GM12865 (cell line): ENCODE data around the gene HEPHL1.

Source experiments
- DNase-seq: peaks from one replicate; pipeline ENCODE4 v3.0.0; 2010; ENCODE audit warnings: low read depth
- H3K4me3 ChIP-seq: 2 replicates; pipeline ENCODE4 v1.5.1; 2011; ENCODE audit warnings: mild to moderate bottlenecking, low read depth, low read length, control low read depth
- TF ChIP-seq, protein P1 (sequence below): IDR thresholded peaks from 2 replicates; pipeline ENCODE4 v1.5.1; 2011; ENCODE audit warnings: low read length, control low read depth, low read depth, inconsistent platforms; ENCODE audit not compliant: insufficient read depth; ENCODE audit errors: missing control alignments

HEPHL1 gene

DNA sequence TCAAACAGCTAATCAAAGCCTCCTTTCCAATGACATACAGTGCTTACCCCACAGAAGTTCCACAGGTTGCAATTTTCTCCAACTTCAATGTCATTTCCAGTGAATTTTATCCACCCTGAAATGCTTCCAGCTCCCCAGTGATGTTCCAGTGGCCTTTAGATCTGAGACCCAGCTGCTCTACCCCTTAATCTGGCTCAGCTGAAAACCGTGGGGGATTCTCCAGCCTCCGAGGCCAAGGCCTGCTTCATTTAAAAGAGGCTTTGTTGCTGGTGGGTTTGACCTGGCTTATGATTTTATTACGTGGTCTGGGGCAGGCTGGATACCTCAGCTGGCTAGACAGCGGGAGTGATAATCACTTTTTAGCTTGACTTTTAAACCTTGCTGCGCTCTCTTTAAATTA is 10.9 kb downstream of the HEPHL1 start:
- no peak for DNase-seq
- H3K4me3 ChIP-seq, result no peak overlapping the region
- TF ChIP-seq, protein P1, sequence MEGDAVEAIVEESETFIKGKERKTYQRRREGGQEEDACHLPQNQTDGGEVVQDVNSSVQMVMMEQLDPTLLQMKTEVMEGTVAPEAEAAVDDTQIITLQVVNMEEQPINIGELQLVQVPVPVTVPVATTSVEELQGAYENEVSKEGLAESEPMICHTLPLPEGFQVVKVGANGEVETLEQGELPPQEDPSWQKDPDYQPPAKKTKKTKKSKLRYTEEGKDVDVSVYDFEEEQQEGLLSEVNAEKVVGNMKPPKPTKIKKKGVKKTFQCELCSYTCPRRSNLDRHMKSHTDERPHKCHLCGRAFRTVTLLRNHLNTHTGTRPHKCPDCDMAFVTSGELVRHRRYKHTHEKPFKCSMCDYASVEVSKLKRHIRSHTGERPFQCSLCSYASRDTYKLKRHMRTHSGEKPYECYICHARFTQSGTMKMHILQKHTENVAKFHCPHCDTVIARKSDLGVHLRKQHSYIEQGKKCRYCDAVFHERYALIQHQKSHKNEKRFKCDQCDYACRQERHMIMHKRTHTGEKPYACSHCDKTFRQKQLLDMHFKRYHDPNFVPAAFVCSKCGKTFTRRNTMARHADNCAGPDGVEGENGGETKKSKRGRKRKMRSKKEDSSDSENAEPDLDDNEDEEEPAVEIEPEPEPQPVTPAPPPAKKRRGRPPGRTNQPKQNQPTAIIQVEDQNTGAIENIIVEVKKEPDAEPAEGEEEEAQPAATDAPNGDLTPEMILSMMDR, result no peak

DNA sequence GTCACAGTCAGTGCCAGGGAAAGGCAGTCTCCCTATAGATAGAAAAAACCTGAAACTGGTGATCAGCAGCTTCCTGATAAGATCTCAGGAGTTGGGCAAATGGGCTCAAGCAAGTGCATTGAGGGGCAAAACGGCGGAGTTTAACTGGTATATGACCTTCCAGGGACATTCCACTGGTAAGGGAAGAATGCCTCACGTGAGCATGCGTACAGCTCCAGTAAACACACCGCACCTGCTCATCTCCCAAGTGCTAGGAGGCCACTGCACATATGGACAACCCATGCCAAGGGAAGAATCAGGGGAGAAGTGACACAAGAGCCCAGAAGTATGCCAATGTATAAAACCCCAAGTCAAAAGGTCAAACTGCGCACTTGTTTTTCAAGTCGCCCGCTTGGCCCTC is 11.6 kb downstream of the HEPHL1 start:
- no peak for DNase-seq
- TF ChIP-seq, protein P1, result no peak
- H3K4me3 ChIP-seq, result no peak overlapping the region

DNA sequence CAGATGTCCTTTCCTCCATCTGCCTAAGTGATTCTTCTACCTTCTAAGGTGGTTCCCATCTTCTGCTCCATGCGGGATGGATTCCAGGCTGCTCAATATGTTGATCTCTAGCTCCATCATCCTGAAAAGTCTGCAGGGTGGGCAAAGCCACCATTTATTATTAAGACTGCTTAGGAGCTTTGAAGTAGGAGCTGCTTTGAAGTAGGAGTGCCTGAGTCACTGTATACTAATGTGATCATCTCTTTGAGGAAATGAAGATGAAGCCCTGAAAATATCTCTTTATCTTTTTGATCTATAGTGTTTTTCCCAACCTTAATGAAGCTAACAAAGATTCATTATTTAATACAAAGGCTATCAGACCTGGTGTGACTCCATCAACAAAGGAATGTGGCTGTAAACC is 13.1 kb downstream of the HEPHL1 start:
- TF ChIP-seq, protein P1, result no peak
- no peak overlapping the region for H3K4me3 ChIP-seq
- no peak for DNase-seq

DNA sequence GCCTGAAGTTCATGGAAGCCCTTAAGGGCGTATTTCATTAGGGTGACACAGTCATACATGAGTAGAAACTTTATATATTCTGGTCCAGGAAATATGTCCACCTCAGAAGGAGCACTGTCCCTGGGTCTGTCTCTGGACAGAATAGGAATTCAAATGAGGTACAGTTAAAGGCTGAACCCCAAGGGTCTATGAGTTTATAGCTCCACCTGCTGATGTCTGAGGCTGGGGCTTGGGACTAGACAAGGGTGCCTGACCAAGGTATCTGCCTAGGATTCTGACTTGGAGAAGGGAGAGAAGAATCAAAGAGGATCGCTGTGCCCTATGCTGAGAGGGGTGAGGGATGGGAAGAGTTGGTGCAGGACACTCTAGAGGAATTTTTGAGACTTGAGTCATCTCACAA is 14.9 kb downstream of the HEPHL1 start:
- TF ChIP-seq, protein P1, result no peak
- DNase-seq, result no peak

DNA sequence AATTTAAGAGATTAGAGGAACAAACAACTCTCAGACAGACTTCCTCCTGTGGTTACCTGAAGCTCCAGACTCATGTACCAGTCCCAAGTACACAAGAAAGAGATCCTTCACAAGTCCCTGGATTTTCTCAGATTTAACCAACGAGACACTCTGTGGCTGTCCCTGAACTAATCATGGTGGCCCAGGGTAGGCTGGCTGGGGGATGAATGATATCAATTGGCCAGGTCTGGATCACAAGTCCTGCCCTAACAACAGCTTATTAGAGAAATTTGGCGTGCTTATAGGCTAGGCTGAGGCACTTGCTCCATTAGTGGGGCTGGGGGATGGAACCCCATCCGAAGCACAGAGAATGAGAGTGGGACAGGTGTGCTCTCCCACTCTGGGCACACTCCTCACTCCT is 22.1 kb downstream of the HEPHL1 start:
- no peak overlapping the region for H3K4me3 ChIP-seq
- TF ChIP-seq, protein P1, result no peak
- no peak for DNase-seq

More for the DNA sequence above, 14.9 kb downstream of the HEPHL1 start:
- H3K4me3 ChIP-seq, result no peak overlapping the region

DNA sequence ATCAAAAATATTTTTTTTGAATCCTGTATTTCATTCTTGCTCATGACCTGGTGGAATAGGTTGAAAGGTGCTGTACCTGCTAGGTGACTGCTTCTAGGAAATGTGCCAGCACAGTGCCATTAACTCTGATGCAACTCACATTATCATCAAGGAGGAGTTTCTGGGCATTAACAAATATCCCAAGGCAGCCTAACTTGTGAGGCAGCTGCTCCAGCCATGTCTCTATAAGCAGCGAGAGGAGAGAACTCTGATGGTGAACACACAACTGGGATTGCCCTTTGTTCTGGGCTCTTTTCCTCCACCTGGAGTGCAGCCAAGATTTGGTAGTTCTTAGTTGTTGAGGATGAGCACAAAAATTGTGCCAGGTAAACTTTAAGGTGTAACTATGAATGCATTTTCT is 25.6 kb downstream of the HEPHL1 start:
- no peak overlapping the region for H3K4me3 ChIP-seq
- TF ChIP-seq, protein P1, result no peak
- DNase-seq, result no peak

DNA sequence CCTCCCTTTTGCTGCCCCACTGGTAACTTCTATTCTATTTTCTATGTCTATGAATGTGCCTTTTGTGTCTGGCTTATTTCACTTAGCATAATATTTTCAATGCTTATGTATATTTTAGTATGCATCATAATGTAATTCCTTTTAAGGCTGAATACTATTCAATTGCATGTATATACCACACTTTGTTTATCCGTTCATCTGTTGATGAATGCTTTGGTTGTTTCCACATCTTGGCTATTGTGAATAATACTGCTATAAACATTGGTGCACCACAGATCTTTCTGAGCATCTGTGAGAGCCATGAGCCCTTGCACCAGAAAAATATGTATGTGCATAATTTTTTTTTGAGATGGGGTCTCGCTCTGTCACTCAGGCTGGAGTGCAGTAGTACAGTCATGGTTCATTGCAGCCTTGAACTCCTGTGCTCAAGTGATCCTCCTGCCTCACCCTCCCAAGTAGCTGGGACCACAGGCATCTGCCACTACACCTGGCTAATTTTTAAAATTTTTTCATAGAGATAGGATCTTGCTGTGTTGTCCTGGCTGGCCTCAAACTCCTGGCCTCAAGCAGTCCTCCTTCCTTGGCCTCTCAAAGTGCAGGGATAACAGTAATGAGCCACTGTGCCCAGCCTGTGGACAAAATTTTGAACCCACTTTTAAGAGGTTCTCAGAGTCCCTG is 27.0 kb downstream of the HEPHL1 start:
- no peak overlapping the region for H3K4me3 ChIP-seq
- TF ChIP-seq, protein P1, result no peak
- no peak for DNase-seq
